Measurements from ENCODE around the gene IRX4.

The IRX4 gene

GRCh38 chr5:1923766-1924165 lies 41.0 kb upstream of the IRX4 start:
- DNase-seq (ENCODE audit: low read depth, low spot score) = no peak
- 0 out of 2 replicates have a peak, but pooled peaks cover 1% of the 10 kb centered on the region for H3K4me1 ChIP-seq (ENCODE audit: control insufficient read depth, insufficient read depth, low read length)
- no peak overlapping the region for H3K4me3 ChIP-seq (ENCODE audit: low read length)
- H3K36me3 ChIP-seq (ENCODE audit: control insufficient read depth, insufficient read depth, low read length) = no peaks in the 10 kb centered on the region
- no CpG with 5 or more reads among the region's 16 CpGs for WGBS (ENCODE audit: insufficient coverage, insufficient read length)
- H3K27ac ChIP-seq (ENCODE audit: low read length) = no peak overlapping the region
- no peaks in the 10 kb centered on the region for H3K27me3 ChIP-seq (ENCODE audit: control insufficient read depth, insufficient read depth, low read length)
- H3K9me3 ChIP-seq (ENCODE audit: control insufficient read depth, insufficient read depth, low read length) = no peaks in the 10 kb centered on the region

- WGBS (ENCODE audit: insufficient coverage, insufficient read length) = no CpG with 5 or more reads among the region's 15 CpGs
- Histone ChIP-seq H3K4me1 (ENCODE audit: control insufficient read depth, insufficient read depth, low read length) (0 out of 2 replicates have a peak, but pooled peaks cover 1% of the 10 kb centered on the region), H3K27me3 (ENCODE audit: control insufficient read depth, insufficient read depth, low read length) (no peaks in the 10 kb centered on the region)
These were observed 40.6 kb upstream of the IRX4 start for GRCh38 chr5:1923341-1923740.

GRCh38 chr5:1921711-1922110 lies 39.0 kb upstream of the IRX4 start:
- Histone ChIP-seq H3K9me3 (ENCODE audit: control insufficient read depth, insufficient read depth, low read length) (no peaks in the 10 kb centered on the region), H3K36me3 (ENCODE audit: control insufficient read depth, insufficient read depth, low read length) (no peaks in the 10 kb centered on the region), H3K4me3 (ENCODE audit: low read length) (no peak overlapping the region), H3K27me3 (ENCODE audit: control insufficient read depth, insufficient read depth, low read length) (no peaks in the 10 kb centered on the region), H3K4me1 (ENCODE audit: control insufficient read depth, insufficient read depth, low read length) (no peaks in the 10 kb centered on the region), H3K27ac (ENCODE audit: low read length) (no peak overlapping the region)
- DNase-seq (ENCODE audit: low read depth, low spot score) = no peak
- WGBS (ENCODE audit: insufficient coverage, insufficient read length) = no CpG with 5 or more reads among the region's 19 CpGs

More at GRCh38 chr5:1923341-1923740, 40.6 kb upstream of the IRX4 start:
- no peak for DNase-seq (ENCODE audit: low read depth, low spot score)
- Histone ChIP-seq H3K27ac (ENCODE audit: low read length) (no peak overlapping the region), H3K36me3 (ENCODE audit: control insufficient read depth, insufficient read depth, low read length) (no peaks in the 10 kb centered on the region), H3K4me3 (ENCODE audit: low read length) (no peak overlapping the region), H3K9me3 (ENCODE audit: control insufficient read depth, insufficient read depth, low read length) (no peaks in the 10 kb centered on the region)

- H3K4me1 ChIP-seq (ENCODE audit: control insufficient read depth, insufficient read depth, low read length) = no peaks in the 10 kb centered on the region
- no peak overlapping the region for H3K4me3 ChIP-seq (ENCODE audit: low read length)
- no peak overlapping the region for H3K27ac ChIP-seq (ENCODE audit: low read length)
- no peaks in the 10 kb centered on the region for H3K9me3 ChIP-seq (ENCODE audit: control insufficient read depth, insufficient read depth, low read length)
- H3K36me3 ChIP-seq (ENCODE audit: control insufficient read depth, insufficient read depth, low read length) = no peaks in the 10 kb centered on the region
- H3K27me3 ChIP-seq (ENCODE audit: control insufficient read depth, insufficient read depth, low read length) = no peaks in the 10 kb centered on the region
- no CpG with 5 or more reads among the region's 6 CpGs for WGBS (ENCODE audit: insufficient coverage, insufficient read length)
- DNase-seq (ENCODE audit: low read depth, low spot score) = no peak
These were observed 37.0 kb upstream of the IRX4 start for GRCh38 chr5:1919750-1920149.

GRCh38 chr5:1919209-1919566 lies 36.5 kb upstream of the IRX4 start:
- no peak overlapping the region for H3K27ac ChIP-seq (ENCODE audit: low read length)
- WGBS (ENCODE audit: insufficient coverage, insufficient read length) = no CpG with 5 or more reads among the region's 9 CpGs
- H3K4me1 ChIP-seq (ENCODE audit: control insufficient read depth, insufficient read depth, low read length) = no peaks in the 10 kb centered on the region
- DNase-seq (ENCODE audit: low read depth, low spot score) = no peak
- H3K9me3 ChIP-seq (ENCODE audit: control insufficient read depth, insufficient read depth, low read length) = no peaks in the 10 kb centered on the region
- no peak overlapping the region for H3K4me3 ChIP-seq (ENCODE audit: low read length)
- no peaks in the 10 kb centered on the region for H3K27me3 ChIP-seq (ENCODE audit: control insufficient read depth, insufficient read depth, low read length)
- H3K36me3 ChIP-seq (ENCODE audit: control insufficient read depth, insufficient read depth, low read length) = no peaks in the 10 kb centered on the region

GRCh38 chr5:1918488-1919208 lies 35.9 kb upstream of the IRX4 start:
- Histone ChIP-seq H3K4me3 (ENCODE audit: low read length) (no peak overlapping the region), H3K4me1 (ENCODE audit: control insufficient read depth, insufficient read depth, low read length) (no peaks in the 10 kb centered on the region), H3K36me3 (ENCODE audit: control insufficient read depth, insufficient read depth, low read length) (no peaks in the 10 kb centered on the region), H3K27me3 (ENCODE audit: control insufficient read depth, insufficient read depth, low read length) (no peaks in the 10 kb centered on the region), H3K9me3 (ENCODE audit: control insufficient read depth, insufficient read depth, low read length) (no peaks in the 10 kb centered on the region), H3K27ac (ENCODE audit: low read length) (no peak overlapping the region)
- WGBS (ENCODE audit: insufficient coverage, insufficient read length) = no CpG with 5 or more reads among the region's 18 CpGs
- no peak for DNase-seq (ENCODE audit: low read depth, low spot score)

GRCh38 chr5:1917830-1918487 lies 35.2 kb upstream of the IRX4 start:
- Histone ChIP-seq H3K27me3 (ENCODE audit: control insufficient read depth, insufficient read depth, low read length) (no peaks in the 10 kb centered on the region), H3K4me3 (ENCODE audit: low read length) (no peak overlapping the region; the same call in 1 of the 2 replicates), H3K36me3 (ENCODE audit: control insufficient read depth, insufficient read depth, low read length) (no peaks in the 10 kb centered on the region), H3K9me3 (ENCODE audit: control insufficient read depth, insufficient read depth, low read length) (no peaks in the 10 kb centered on the region), H3K4me1 (ENCODE audit: control insufficient read depth, insufficient read depth, low read length) (no peaks in the 10 kb centered on the region), H3K27ac (ENCODE audit: low read length) (no peak overlapping the region)
- no CpG with 5 or more reads among the region's 13 CpGs for WGBS (ENCODE audit: insufficient coverage, insufficient read length)
- no peak for DNase-seq (ENCODE audit: low read depth, low spot score)

- Histone ChIP-seq H3K27ac (ENCODE audit: low read length) (no peak overlapping the region), H3K4me1 (ENCODE audit: control insufficient read depth, insufficient read depth, low read length) (no peaks in the 10 kb centered on the region), H3K27me3 (ENCODE audit: control insufficient read depth, insufficient read depth, low read length) (no peaks in the 10 kb centered on the region), H3K9me3 (ENCODE audit: control insufficient read depth, insufficient read depth, low read length) (no peaks in the 10 kb centered on the region), H3K4me3 (ENCODE audit: low read length) (no peak overlapping the region; the same call in 1 of the 2 replicates), H3K36me3 (ENCODE audit: control insufficient read depth, insufficient read depth, low read length) (no peaks in the 10 kb centered on the region)
- WGBS (ENCODE audit: insufficient coverage, insufficient read length) = no CpG with 5 or more reads among the region's 34 CpGs
- DNase-seq (ENCODE audit: low read depth, low spot score) = no peak
These were observed 33.6 kb upstream of the IRX4 start for GRCh38 chr5:1916041-1917001.

- WGBS (ENCODE audit: insufficient coverage, insufficient read length) = no CpG with 5 or more reads among the region's 8 CpGs
- no peaks in the 10 kb centered on the region for H3K27me3 ChIP-seq (ENCODE audit: control insufficient read depth, insufficient read depth, low read length)
- H3K27ac ChIP-seq (ENCODE audit: low read length) = no peak overlapping the region
- H3K4me3 ChIP-seq (ENCODE audit: low read length) = no peak overlapping the region
- H3K4me1 ChIP-seq (ENCODE audit: control insufficient read depth, insufficient read depth, low read length) = no peaks in the 10 kb centered on the region
- DNase-seq (ENCODE audit: low read depth, low spot score) = no peak
- H3K36me3 ChIP-seq (ENCODE audit: control insufficient read depth, insufficient read depth, low read length) = no peaks in the 10 kb centered on the region
- no peaks in the 10 kb centered on the region for H3K9me3 ChIP-seq (ENCODE audit: control insufficient read depth, insufficient read depth, low read length)
These were observed 32.6 kb upstream of the IRX4 start for GRCh38 chr5:1915316-1915715.

GRCh38 chr5:1914471-1914870 lies 31.7 kb upstream of the IRX4 start:
- Histone ChIP-seq H3K9me3 (ENCODE audit: control insufficient read depth, insufficient read depth, low read length) (no peaks in the 10 kb centered on the region), H3K27me3 (ENCODE audit: control insufficient read depth, insufficient read depth, low read length) (no peaks in the 10 kb centered on the region), H3K4me1 (ENCODE audit: control insufficient read depth, insufficient read depth, low read length) (no peaks in the 10 kb centered on the region), H3K4me3 (ENCODE audit: low read length) (no peak overlapping the region), H3K27ac (ENCODE audit: low read length) (no peak overlapping the region), H3K36me3 (ENCODE audit: control insufficient read depth, insufficient read depth, low read length) (no peaks in the 10 kb centered on the region)
- no CpG with 5 or more reads among the region's 8 CpGs for WGBS (ENCODE audit: insufficient coverage, insufficient read length)
- DNase-seq (ENCODE audit: low read depth, low spot score) = no peak

All from iPS DF 6.9 (cell line).